Fibroblast of skin of right quadriceps (primary cell): ENCODE measurements around the gene IL6R.
"Not testable (repeated sequence)": the region's sequence is repeated elsewhere in the genome, so short reads cannot be mapped to it uniquely, and the experiment has no call there.

Experiments used
- DNase-seq: peaks from one replicate; pipeline ENCODE4 v3.0.0-alpha.2; 2013

IL6R gene

GRCh38 chr1:154485106-154485505 lies 80.0 kb downstream of the IL6R start:
- no peak for DNase-seq

- no peak for DNase-seq
These were observed 80.9 kb downstream of the IL6R start for GRCh38 chr1:154485910-154486496.

- DNase-seq: not testable (repeated sequence)
These were observed 81.6 kb downstream of the IL6R start for GRCh38 chr1:154486756-154487155.

- no peak for DNase-seq
These were observed 83.8 kb downstream of the IL6R start for GRCh38 chr1:154488922-154489321.

- DNase-seq: no peak
These were observed 84.6 kb downstream of the IL6R start for GRCh38 chr1:154489695-154490274.

- DNase-seq: no peak
These were observed 85.2 kb downstream of the IL6R start for GRCh38 chr1:154490317-154490716.

- DNase-seq: no peak
These were observed 87.0 kb downstream of the IL6R start for GRCh38 chr1:154492115-154492514.

GRCh38 chr1:154493276-154493675 lies 88.1 kb downstream of the IL6R start:
- DNase-seq: no peak

GRCh38 chr1:154495496-154496273 lies 90.5 kb downstream of the IL6R start:
- no peak for DNase-seq

GRCh38 chr1:154496383-154496782 lies 91.2 kb downstream of the IL6R start:
- DNase-seq: no peak

- DNase-seq: no peak
These were observed 92.1 kb downstream of the IL6R start for GRCh38 chr1:154497026-154497806.

GRCh38 chr1:154499446-154499845 lies 94.3 kb downstream of the IL6R start:
- no peak for DNase-seq

- no peak for DNase-seq
These were observed 95.4 kb downstream of the IL6R start for GRCh38 chr1:154500533-154500932.

- DNase-seq: no peak
These were observed 96.4 kb downstream of the IL6R start for GRCh38 chr1:154501423-154502065.

GRCh38 chr1:154502066-154502743 lies 97.1 kb downstream of the IL6R start, which contains the start of the genes SHE and TDRD10:
SHE (minus strand) TSS chr1:154502412; CDS start chr1:154502026, 386 bp downstream.
TDRD10 (plus strand) TSS chr1:154502219; CDS start chr1:154506904, 4,685 bp downstream.
- no peak for DNase-seq

GRCh38 chr1:154502744-154503115 lies 97.6 kb downstream of the IL6R start:
- DNase-seq: no peak

- no peak for DNase-seq
These were observed 98.8 kb downstream of the IL6R start for GRCh38 chr1:154503898-154504297.

- no peak for DNase-seq
These were observed 107.6 kb downstream of the IL6R start for GRCh38 chr1:154512760-154513159.

GRCh38 chr1:154514066-154514553 lies 109.0 kb downstream of the IL6R start:
- no peak for DNase-seq

- no peak for DNase-seq
These were observed 112.5 kb downstream of the IL6R start for GRCh38 chr1:154517661-154518060.
